ENCODE data around the gene DYNC2H1. TPM values are rescaled to one million over a fixed set of nuclear protein-coding genes. Genes with fewer than 3 reads are reported as not detected.

DYNC2H1 gene
- total RNA-seq, result 4.7 TPM
- long read RNA-seq, partial matches to known transcripts, result 1 of 3 reads
- long read RNA-seq, other reads (novel, unspliced or antisense), result 2 of 3 reads

DNA sequence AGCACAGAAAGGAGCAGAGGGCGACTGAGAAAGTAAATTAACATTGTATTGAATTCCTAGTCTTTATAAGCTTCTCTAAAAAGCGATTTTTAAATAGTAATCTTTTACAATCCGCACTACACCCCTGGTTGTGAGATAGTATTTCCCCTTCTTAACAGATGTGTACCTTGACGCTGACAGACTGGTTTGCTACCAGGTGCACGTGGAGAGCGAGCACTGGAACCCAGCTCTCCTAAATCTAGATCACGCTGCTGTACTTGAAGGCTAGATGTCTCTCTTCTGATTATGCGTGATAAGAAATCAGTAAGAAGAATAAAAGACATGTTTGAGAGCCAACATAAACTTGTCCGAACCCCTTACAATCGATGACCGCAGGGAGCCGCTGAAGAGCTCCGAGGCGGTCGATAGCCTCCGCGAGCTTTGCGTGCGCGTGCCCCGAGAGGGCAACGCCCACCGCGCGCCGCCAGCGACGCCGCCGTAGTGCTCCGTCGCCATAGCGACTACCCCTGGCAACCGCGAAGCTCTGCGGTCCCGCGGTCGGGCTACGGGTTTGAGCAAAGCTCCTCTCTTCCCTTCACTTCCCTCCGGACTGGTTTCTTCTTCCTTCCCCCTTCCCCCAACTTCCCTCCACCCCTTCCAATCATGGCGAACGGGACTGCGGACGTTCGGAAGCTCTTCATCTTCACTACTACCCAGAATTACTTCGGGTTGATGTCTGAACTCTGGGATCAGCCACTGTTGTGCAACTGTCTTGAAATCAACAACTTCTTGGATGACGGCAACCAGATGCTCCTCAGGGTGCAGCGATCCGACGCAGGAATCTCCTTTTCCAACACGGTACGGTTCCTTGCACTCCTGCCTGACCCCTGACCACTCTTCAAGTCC lies at the start of gene DYNC2H1:
DYNC2H1 (plus strand) TSS at position 494 of the 885 bp plus-strand sequence; CDS start at position 643, 149 bp downstream.
- intact Hi-C loops (cut with DNase I), result loop anchor here (2.0 kb wide), 1 partner anchor 16 kb away; the partner anchor contains the start of gene DCUN1D5
- peak; percentile 92 for DNase-seq (ENCODE audit: low spot score)

DNA sequence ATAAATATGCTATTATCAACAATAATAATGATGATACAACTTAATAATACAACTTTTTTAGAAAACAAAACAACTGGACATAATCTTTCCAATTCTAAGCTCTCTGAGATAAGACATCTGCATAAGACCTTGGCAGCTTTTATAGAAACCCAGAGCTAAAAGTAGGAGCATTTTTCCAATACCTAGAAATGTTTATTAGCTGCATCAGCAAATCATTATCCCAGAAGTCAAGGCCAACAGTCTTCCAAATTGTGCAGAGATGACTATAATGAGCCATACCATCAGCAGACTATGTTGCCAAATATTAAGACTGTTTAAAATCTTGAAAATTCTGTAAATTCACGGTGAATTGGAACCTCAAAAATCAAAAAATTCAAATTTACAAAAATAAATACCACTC lies 47.6 kb upstream of the DYNC2H1 start:
- intact Hi-C loops (cut with DNase I), result no loop called here
- no peak for DNase-seq (ENCODE audit: low spot score)

DNA sequence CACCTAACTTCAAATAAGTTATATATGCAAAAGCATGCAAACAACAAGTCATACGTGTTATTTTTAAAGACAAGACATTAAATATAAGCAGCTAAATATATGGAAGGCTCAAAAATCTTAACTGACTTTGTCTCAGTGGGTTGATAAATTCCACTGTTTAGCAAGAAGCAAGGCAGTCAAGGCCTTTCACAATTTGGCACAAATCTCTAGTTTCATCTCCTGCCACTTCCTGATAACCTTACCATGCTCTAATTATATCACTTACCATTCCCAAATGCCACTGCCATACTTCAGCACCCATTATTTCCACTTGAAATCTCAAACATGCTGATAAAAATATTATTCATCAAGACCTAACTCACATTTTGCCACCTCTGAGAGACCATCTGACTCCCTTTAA lies 42.1 kb upstream of the DYNC2H1 start:
- intact Hi-C loops (cut with DNase I), result no loop called here
- DNase-seq (ENCODE audit: low spot score), result no peak

DNA sequence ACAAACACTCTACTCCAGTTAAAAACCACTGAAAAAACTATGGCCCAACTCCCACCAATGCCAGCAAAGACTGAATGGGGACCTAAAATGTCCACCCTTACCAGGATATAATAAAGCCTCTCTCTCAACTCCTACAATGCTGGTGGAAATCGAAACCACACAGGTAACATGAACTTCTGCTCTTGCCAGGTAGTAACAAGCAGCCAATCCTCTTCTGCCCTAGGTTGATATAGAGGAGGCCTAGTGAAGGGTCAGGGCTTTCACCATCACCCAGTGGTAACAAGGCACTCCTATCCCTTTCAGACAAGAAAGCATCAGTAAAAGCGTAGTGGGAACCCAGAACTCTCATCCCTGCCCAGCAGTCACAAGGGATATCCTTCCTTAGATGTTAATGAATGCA lies 39.9 kb upstream of the DYNC2H1 start:
- no peak for DNase-seq (ENCODE audit: low spot score)
- intact Hi-C loops (cut with DNase I), result no loop called here

DNA sequence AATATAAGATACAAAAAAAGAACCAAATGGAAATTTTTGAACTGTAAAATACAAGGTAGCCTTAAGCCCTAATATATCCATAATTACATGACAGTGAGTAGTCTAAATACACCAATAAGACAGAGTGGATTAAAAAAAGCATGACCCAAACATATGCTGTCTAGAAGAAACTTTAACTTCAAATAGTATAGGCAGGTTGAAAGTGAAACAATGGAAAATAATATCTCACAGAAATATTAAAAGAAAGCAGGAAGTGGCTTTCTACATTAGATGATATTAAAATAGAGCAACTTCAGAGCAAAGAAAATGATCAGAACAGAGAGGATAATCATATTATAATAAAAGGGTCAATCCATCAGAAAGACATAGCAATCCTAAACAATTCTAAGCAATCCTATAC lies 39.1 kb upstream of the DYNC2H1 start:
- DNase-seq (ENCODE audit: low spot score), result no peak
- intact Hi-C loops (cut with DNase I), result no loop called here

- intact Hi-C loops (cut with DNase I), result no loop called here
- no peak for DNase-seq (ENCODE audit: low spot score)
Measured at GRCh38 chr11:103071008-103071407, 38.2 kb upstream of the DYNC2H1 start.

DNA sequence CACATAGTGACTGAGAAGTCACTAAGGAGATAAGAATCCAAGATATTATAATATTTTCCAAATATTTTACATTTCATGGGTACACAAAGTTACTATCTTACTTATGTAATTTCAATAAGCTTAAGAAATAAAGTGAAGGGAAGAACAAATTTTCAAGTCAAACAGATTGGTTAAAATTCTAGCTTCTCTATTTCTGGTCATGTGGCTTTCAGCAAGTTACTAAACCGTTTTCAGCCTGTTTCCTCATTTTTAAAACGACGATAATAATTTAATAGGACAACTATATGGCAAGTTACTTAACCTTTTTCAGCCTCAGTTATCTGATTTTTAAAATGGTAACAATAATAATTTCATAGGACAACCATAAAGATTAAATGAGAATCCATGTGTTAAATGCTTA lies 32.9 kb upstream of the DYNC2H1 start:
- DNase-seq (ENCODE audit: low spot score), result no peak
- intact Hi-C loops (cut with DNase I), result no loop called here

DNA sequence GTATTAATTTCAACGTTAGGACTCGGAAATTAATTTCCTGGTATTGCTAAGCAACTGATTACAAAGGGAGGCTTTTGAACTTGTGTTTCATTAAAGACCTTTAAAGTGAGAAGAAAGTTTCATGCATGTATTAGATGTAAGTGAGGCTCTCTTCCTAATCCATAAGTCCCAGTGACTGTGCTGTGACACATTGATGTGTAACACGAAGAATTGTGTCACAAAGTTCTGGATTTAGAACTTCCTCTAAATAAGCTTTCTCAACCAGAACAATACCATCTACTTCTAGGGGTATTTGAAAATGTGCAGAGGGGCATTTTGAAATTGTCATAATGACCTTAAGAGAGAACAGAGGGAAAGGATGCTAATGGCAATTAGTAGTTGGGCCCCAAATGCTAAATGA lies 31.7 kb upstream of the DYNC2H1 start:
- DNase-seq (ENCODE audit: low spot score), result no peak
- intact Hi-C loops (cut with DNase I), result no loop called here

DNA sequence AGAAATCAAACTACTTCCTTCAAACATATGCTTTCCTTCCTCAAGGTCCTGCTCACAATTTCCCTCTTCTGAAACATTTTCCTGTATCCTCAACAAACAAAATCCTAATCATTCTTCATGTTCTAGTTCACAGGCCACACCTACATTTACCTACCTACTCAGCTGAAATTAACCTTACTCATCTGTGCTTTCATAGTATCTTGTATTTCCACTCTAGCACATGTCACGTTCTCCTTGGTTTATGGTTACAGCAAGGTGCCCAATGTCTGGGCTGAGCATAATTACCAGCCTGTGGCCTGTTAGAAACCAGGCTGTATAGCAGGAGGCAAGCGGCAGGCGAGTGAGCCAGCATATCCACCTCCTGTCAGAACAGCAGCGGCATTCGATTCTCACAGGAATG lies 30.5 kb upstream of the DYNC2H1 start:
- intact Hi-C loops (cut with DNase I), result no loop called here
- DNase-seq (ENCODE audit: low spot score), result no peak

DNA sequence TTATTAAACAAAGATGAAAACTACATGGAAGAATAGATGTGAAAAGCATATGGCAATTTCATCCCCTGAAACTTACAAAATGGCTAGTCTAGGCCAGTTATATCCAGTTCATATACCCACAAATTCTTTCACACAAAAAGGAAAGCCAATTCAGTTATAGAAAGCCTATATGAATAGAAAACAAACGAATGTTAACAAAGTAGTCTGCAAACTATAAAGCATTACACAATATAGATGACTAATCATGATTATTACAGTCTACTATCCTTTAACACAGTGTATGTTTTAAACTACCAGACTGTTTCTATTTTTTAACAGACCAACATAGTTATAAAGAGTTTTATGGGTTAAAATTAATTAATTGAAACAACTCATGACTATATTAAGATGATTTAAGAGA lies 29.4 kb upstream of the DYNC2H1 start:
- intact Hi-C loops (cut with DNase I), result no loop called here
- DNase-seq (ENCODE audit: low spot score), result no peak

DNA sequence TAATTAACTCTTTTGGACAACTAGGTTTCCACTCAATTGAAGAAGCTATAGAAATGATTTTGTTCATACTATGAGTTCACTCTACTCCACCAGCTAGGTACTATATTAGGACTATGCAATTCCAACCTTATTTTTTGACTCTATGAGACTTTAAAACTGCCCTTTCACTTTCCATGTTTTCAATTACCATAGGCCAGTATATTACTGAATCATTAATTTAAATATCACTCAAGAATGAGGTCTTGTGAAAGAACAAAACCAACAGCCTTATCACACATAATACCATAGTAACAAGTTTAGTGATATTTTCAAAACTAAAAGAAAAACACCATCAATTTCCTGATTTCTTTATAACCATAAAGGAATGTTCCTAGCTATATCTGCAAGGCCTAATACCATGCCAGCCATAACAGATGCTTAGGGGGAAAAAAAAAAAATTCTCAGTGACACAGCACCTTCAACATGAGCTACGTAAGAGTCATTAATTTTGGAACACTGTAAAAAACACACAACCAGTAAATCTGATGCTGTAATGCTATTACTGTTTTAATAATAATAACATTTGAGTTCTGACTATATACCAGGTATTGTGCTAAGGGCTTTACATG lies 23.4 kb upstream of the DYNC2H1 start:
- intact Hi-C loops (cut with DNase I), result no loop called here
- no peak for DNase-seq (ENCODE audit: low spot score)

GRCh38 chr11:103086461-103086860 lies 22.8 kb upstream of the DYNC2H1 start:
- intact Hi-C loops (cut with DNase I), result no loop called here
- DNase-seq (ENCODE audit: low spot score), result no peak

DNA sequence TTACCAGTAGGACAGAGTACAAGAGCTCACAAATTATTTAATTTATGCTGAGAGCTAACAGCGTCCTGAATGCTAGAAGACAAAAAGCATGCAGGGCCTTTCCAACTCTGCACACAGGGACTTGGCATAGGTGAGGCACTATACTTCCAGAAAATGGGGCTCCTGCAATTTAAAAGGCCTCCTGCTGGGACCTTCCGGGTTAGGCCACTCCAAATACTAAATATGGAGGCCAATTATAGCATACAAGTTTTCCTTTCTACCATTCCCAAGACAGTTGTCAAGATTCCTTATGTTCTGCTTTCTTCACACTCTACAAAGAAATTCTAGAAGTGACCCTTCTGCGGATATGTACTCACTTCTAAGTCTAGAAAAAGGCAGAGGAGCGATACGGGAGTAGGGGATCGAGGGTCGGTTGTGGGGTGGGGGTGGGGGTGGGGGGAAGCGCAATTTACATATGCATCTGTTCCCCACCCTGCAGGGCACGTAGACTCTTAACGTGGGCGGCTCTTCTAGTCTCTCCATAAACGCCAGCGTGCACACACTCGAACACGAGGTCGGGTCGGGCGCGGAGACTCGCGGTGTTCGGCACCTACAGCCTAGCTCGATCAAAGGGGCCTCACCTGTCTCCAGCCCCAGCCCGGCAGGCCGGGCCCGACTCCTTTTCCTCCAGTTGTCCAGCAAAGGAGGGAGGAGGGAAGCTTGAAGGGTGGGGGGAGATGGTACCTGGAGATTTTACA lies 18.0 kb upstream of the DYNC2H1 start:
- DNase-seq (ENCODE audit: low spot score), result peak; percentile 79
- intact Hi-C loops (cut with DNase I), result no loop called here

DNA sequence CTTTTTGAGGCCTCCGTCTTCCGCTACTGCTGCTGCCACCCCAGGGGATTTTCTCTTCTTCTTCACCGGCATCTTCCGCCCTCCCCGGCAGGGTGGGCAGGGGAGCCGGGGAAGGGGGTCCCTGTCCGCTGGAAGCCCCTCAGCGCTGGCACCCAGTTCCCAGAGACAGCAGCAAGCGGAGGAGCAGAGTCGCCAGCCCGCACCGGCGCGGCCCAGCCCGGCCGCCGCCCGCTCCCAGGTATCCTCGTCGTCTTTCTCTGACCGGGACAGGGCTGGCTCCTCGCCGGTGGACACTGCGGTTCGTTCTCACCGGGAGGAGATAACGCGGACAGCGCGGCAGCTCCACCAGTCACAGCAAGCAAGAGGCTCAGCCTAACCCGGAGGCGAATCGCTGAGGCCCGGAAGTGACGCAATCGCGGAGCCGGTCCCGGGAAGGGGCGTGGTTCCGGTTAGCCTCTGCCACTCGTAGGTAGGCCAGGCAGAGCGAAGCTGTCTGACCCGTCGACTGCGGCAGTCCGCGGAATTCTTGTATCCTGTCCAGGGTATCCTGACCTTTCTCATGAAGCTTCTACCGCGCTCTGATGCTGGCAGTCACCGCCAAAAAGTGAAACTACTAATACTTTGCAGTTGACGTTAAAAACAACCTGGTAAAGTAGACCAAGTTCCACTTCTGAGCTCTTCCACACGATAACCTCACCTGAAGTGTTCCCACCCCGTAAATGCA lies 17.3 kb upstream of the DYNC2H1 start, which contains the start of gene DCUN1D5:
DCUN1D5 (minus strand) TSS at position 360 of the 724 bp plus-strand sequence; CDS start at position 72, 288 bp downstream.
- intact Hi-C loops (cut with DNase I), result loop anchor here (2.0 kb wide), 1 partner anchor 17 kb away; the partner anchor contains the start of gene DYNC2H1

DNA sequence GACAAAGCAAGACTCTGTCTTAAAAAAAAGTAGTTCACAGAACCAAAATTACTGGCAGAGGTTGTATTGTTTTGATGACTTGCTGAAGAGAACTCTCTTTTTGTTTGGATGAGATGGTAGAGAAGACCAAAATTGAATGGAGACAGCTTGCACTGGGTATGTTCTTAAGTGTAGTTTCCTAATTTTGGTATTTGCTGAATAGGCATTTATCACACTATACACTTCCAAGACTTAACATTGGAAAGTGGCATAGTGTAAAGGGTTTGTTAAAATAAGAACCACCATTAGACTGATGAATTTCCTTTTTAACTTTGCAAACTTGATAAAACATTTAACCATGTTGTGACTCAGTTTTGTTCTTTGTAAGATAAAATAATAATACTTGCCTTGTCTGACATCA lies 11.9 kb upstream of the DYNC2H1 start:
- intact Hi-C loops (cut with DNase I), result no loop called here
- DNase-seq (ENCODE audit: low spot score), result no peak

More for the DNA sequence above, 17.3 kb upstream of the DYNC2H1 start, which contains the start of gene DCUN1D5:
- DNase-seq (ENCODE audit: low spot score), result peak; percentile 99

DNA sequence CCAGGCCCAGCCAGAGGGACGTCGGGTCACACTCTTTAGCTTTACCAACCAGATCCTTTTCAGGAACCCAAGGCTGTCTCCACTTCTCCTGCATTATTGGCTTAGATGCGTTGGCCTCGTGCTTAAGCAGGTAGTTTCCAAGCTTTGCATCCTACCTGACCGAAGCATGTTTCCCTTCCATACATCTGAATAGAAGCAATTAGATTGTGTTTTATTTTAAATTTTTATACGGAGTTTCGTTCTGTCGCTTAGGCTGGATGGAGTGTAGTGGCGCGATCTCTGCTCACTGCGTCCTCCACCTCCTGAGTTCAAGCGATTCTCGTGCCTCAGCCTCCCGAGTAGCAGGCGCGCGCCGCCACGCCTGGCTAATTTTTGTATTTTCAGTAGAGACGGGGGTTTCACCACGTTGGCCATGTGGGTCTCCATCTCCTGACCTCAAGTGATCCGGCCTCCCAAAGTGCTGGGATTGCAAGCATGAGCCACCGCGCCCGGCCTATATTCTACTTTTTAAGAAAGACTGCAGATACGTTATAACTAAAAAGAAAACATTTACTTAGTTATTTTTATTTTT lies 677 bp downstream of the DYNC2H1 start:
- DNase-seq (ENCODE audit: low spot score), result no peak
- intact Hi-C loops (cut with DNase I), result loop anchor here (2.0 kb wide), 1 partner anchor 17 kb away; the partner anchor contains the start of gene DCUN1D5

DNA sequence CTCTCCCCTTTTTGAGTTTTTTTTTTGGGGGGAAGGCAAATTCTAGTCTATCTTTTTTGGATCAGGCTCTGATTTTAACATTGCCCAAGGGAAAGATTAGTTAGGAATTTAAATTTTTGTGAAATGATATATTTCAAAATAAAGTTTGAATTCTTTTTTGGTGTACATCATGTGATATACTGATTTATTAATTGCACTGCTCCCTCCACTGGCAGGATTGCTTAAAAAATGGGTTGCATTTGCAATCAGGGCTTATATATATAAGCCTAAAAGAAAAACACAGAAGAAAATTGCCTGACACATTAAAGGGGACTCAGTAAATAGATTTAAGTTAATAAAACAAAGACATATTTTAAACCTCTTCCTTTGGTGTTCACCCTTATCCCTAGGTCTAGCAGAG lies 1.2 kb downstream of the DYNC2H1 start:
- no peak for DNase-seq (ENCODE audit: low spot score)
- intact Hi-C loops (cut with DNase I), result no loop called here

- no peak for DNase-seq (ENCODE audit: low spot score)
- intact Hi-C loops (cut with DNase I), result no loop called here
Measured at GRCh38 chr11:103111400-103111799, 2.2 kb downstream of the DYNC2H1 start.

GRCh38 chr11:103112364-103112763 lies 3.1 kb downstream of the DYNC2H1 start:
- intact Hi-C loops (cut with DNase I), result no loop called here
- DNase-seq (ENCODE audit: low spot score), result no peak

All from cardiac septum (tissue), 1 donor.